ENCODE results near the gene PATL2. TPM values are rescaled to one million over a fixed set of nuclear protein-coding genes. Genes with fewer than 3 reads are reported as not detected.
A peak's percentile ranks its signal among the peaks of the same experiment; 100 is the strongest.

The PATL2 gene
- total RNA-seq, 2 experiments from 2014 or later, result 16.1 to 17.8 TPM

DNA sequence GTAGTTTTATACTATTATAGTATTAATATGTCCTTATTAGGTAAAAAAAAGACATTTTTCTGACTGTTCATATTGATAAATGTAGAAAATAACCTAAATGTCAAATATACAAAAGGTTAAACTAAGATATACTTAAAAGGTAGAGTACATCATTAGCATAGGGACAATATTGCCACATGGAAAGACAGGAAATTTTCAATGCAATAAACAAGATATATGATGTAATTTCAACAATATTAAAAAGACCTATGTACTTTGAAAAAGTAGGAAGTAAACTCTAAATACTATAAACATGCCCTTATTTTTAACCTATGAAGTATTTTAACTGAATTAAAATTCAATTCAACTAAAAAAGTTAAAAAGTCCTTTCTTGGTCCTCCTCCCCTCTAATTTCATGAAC lies 49.5 kb downstream of the PATL2 start:
- TF ChIP-seq, protein P1, sequence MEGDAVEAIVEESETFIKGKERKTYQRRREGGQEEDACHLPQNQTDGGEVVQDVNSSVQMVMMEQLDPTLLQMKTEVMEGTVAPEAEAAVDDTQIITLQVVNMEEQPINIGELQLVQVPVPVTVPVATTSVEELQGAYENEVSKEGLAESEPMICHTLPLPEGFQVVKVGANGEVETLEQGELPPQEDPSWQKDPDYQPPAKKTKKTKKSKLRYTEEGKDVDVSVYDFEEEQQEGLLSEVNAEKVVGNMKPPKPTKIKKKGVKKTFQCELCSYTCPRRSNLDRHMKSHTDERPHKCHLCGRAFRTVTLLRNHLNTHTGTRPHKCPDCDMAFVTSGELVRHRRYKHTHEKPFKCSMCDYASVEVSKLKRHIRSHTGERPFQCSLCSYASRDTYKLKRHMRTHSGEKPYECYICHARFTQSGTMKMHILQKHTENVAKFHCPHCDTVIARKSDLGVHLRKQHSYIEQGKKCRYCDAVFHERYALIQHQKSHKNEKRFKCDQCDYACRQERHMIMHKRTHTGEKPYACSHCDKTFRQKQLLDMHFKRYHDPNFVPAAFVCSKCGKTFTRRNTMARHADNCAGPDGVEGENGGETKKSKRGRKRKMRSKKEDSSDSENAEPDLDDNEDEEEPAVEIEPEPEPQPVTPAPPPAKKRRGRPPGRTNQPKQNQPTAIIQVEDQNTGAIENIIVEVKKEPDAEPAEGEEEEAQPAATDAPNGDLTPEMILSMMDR (IDR thresholded peaks at IDR 0.05), result no peak
- no peak for DNase-seq
- Mint-ChIP-seq H3K27ac (peak overlapping the region; percentile 72), H3K27me3 (no peaks in the 10 kb centered on the region), H3K4me3 (peak overlapping the region; percentile 93), H3K4me1 (ENCODE audit: low read depth) (peaks cover 48% of the 10 kb centered on the region), H3K9me3 (no peaks in the 10 kb centered on the region), H3K36me3 (ENCODE audit: low read depth) (peaks cover 28% of the 10 kb centered on the region)
- intact Hi-C loops (cut with micrococcal nuclease), result loop anchor here (5.0 kb wide), 1 partner anchor 84 kb away; no protein-coding TSS in a partner anchor
- POLR2A ChIA-PET, result interaction anchor here (1.7 to 39.8 kb wide), 5 partner anchors 16 to 82 kb away, joined by 3 to 1862 read pairs (median 9); partner anchors contain the start of genes B2M, PATL2 and TRIM69
- no peak for ATAC-seq
- CTCF ChIA-PET, result interaction anchor here (1.4 to 9.3 kb wide), 6 partner anchors 51 to 77 kb away, joined by 5 to 197 read pairs (median 44); partner anchors contain the start of genes B2M, PATL2 and TRIM69

GRCh38 chr15:44659056-44659455 lies 52.1 kb downstream of the PATL2 start:
- Mint-ChIP-seq H3K27ac (no peak overlapping the region), H3K4me3 (no peak overlapping the region), H3K4me1 (ENCODE audit: low read depth) (peaks cover 39% of the 10 kb centered on the region), H3K36me3 (ENCODE audit: low read depth) (peaks cover 41% of the 10 kb centered on the region), H3K27me3 (no peaks in the 10 kb centered on the region), H3K9me3 (no peaks in the 10 kb centered on the region)
- POLR2A ChIA-PET, result interaction anchor here (39.8 kb wide), 1 partner anchor 63 kb away, joined by 1862 read pairs; the partner anchor contains the start of genes B2M, PATL2 and TRIM69
- CTCF ChIA-PET, result interaction anchor here (1.1 to 2.2 kb wide), 3 partner anchors 8 to 78 kb away, joined by 4 to 9 read pairs (median 5); partner anchors contain the start of gene TRIM69
- intact Hi-C loops (cut with micrococcal nuclease), result no loop called here
- TF ChIP-seq, protein P1 (IDR thresholded peaks at IDR 0.05), result no peak
- ATAC-seq (no peak), DNase-seq (no peak)

DNA sequence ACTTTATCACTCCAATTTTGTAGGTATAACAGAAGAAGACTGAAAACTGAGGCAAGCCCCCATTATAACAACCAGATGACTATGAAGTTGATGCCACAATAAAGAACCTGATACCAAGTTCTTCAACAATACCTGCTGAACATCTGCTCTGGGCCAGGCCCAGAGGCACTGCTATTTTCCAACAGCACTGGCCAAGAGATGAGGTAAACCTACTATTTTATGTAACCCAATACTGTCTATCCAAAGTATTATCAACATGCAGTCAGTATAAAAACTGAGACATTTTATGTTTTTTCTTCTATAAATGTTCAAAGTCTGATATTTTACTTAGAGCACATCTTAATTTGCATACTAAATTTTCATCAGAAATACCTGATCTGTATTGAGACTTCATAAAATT lies 53.7 kb downstream of the PATL2 start:
- Mint-ChIP-seq H3K4me1 (ENCODE audit: low read depth) (peaks cover 36% of the 10 kb centered on the region), H3K27me3 (no peaks in the 10 kb centered on the region), H3K27ac (no peak overlapping the region), H3K9me3 (no peaks in the 10 kb centered on the region), H3K36me3 (ENCODE audit: low read depth) (peaks cover 41% of the 10 kb centered on the region), H3K4me3 (no peak overlapping the region)
- no peak for ATAC-seq
- TF ChIP-seq, protein P1 (IDR thresholded peaks at IDR 0.05), result no peak
- ChIA-PET CTCF (interaction anchor here (0.8 to 2.3 kb wide), 5 partner anchors 18 to 80 kb away, joined by 3 to 19 read pairs (median 4); partner anchors contain the start of gene TRIM69), POLR2A (interaction anchor here (1.8 to 39.8 kb wide), 2 partner anchors 10 to 64 kb away, joined by 6 to 1862 read pairs; partner anchors contain the start of genes B2M, PATL2 and TRIM69)
- intact Hi-C loops (cut with micrococcal nuclease), result no loop called here
- DNase-seq, result no peak

- DNase-seq (no peak), ATAC-seq (no peak)
- no peak overlapping the region for H3K4me3 Mint-ChIP-seq
- CTCF ChIA-PET, result interaction anchor here (1.1 to 2.3 kb wide), 4 partner anchors 59 to 80 kb away, joined by 4 to 19 read pairs (median 6); partner anchors contain the start of gene TRIM69
- H3K36me3 Mint-ChIP-seq (ENCODE audit: low read depth), result peaks cover 43% of the 10 kb centered on the region
- TF ChIP-seq, protein P1 (IDR thresholded peaks at IDR 0.05), result no peak
- H3K4me1 Mint-ChIP-seq (ENCODE audit: low read depth), result peaks cover 36% of the 10 kb centered on the region
- no peaks in the 10 kb centered on the region for H3K9me3 Mint-ChIP-seq
- POLR2A ChIA-PET, result interaction anchor here (1.8 to 39.8 kb wide), 2 partner anchors 9 to 65 kb away, joined by 6 to 1862 read pairs; partner anchors contain the start of genes B2M, PATL2 and TRIM69
- H3K27me3 Mint-ChIP-seq, result no peaks in the 10 kb centered on the region
- intact Hi-C loops (cut with micrococcal nuclease), result no loop called here
- H3K27ac Mint-ChIP-seq, result no peak overlapping the region
Measured at GRCh38 chr15:44656913-44657312, 54.2 kb downstream of the PATL2 start.

GRCh38 chr15:44656298-44656697 lies 54.8 kb downstream of the PATL2 start:
- Mint-ChIP-seq H3K36me3 (ENCODE audit: low read depth) (peaks cover 49% of the 10 kb centered on the region), H3K27ac (peak overlapping the region; percentile 28), H3K4me1 (ENCODE audit: low read depth) (peaks cover 35% of the 10 kb centered on the region), H3K27me3 (no peaks in the 10 kb centered on the region), H3K9me3 (no peaks in the 10 kb centered on the region), H3K4me3 (no peak overlapping the region)
- intact Hi-C loops (cut with micrococcal nuclease), result no loop called here
- DNase-seq (no peak), ATAC-seq (no peak)
- POLR2A ChIA-PET, result interaction anchor here (0.6 to 39.8 kb wide), 3 partner anchors 9 to 65 kb away, joined by 3 to 1862 read pairs (median 6); partner anchors contain the start of genes B2M, PATL2 and TRIM69
- TF ChIP-seq, protein P1 (IDR thresholded peaks at IDR 0.05), result no peak
- CTCF ChIA-PET, result interaction anchor here (1.1 to 2.3 kb wide), 3 partner anchors 64 to 81 kb away, joined by 4 to 19 read pairs (median 7); partner anchors contain the start of gene TRIM69

All from activated CD8-positive, alpha-beta T cell treated with anti-CD3 and anti-CD28 coated beads for 36 hours (primary cell).